K562 (cell line): ENCODE measurements around the gene PRR29. TPM values are rescaled to one million over a fixed set of nuclear protein-coding genes. Genes with fewer than 3 reads are reported as not detected.

Source experiments
- ATAC-seq: fragments of 200-7000 bp; cut with Tn5 transposase; 3 replicates; pipeline ENCODE4 v1.9.1; 2020; ENCODE audit warnings: moderate library complexity
- BruUV-seq: library from RNA; stranded (reverse); fragments of 400-500 nt; replicated peaks from 2 replicates; lab custom pipeline; 2021; lab: Mats Ljungman, UMichigan
- CTCF ChIA-PET: fragments of 300-600 bp; formaldehyde crosslinking; extraction: SDS; loops from one replicate; lab custom pipeline; 2021; ENCODE audit warnings: low intra/inter-chr PET ratio; lab: Yijun Ruan, JAX
- POLR2A ChIA-PET: fragments of 300-600, 350-650 bp; sonication (Branson Sonifier 250); formaldehyde crosslinking; extraction: SDS; loops from one replicate; lab custom pipeline; 2021; ENCODE audit warnings: antibody characterized with exemption, inconsistent platforms; lab: Yijun Ruan, JAX
- DNase-seq, 4 experiments: peaks; one replicate each; pipeline versions ENCODE4 v3.0.0 to v3.0.0-alpha.2; 2011 to 2018; ENCODE audit warnings: low spot score in 3 of 4, mixed read lengths in 3 of 4; ENCODE audit errors: extremely low read depth in 1 of 4
- FAIRE-seq: peaks from 2 replicates; lab custom pipeline; 2011; peaks lifted over from hg19 to GRCh38; lab: Jason Lieb, UNC
- H2AFZ ChIP-seq: 2 replicates; pipeline ENCODE4 v1.6.0; 2011; ENCODE audit warnings: low read depth, low read length, control low read depth, inconsistent platforms
- H3K27ac ChIP-seq: fragments of 200-600 bp; 3 replicates; pipeline ENCODE4 v1.8.0; 2011; ENCODE audit warnings: low read depth, mild to moderate bottlenecking, control low read depth, inconsistent platforms, low read length, moderate library complexity, mixed read lengths; ENCODE audit errors: extremely low read depth
- H3K27me3 ChIP-seq, 2 experiments: fragments of 300-600 bp in 1 of 2; 2 replicates in 1 of 2; 3 replicates in 1 of 2; pipeline versions ENCODE4 v1.6.0 to v1.8.0; 2011; ENCODE audit warnings: inconsistent platforms in 2 of 2, low read length in 2 of 2, mild to moderate bottlenecking in 1 of 2, mixed read lengths in 1 of 2, moderate library complexity in 1 of 2; ENCODE audit not compliant: control insufficient read depth in 2 of 2, insufficient read depth in 2 of 2
- H3K36me3 ChIP-seq: fragments of 300-600 bp; 3 replicates; pipeline ENCODE4 v1.8.0; 2011; ENCODE audit warnings: mild to moderate bottlenecking, low read length, inconsistent platforms; ENCODE audit not compliant: control insufficient read depth, insufficient read depth
- H3K4me1 ChIP-seq, 2 experiments: fragments of 200-600 bp in 1 of 2; replicated peaks in 1 of 2; 2 replicates in 1 of 2; 3 replicates in 1 of 2; pipeline versions ENCODE4 v1.5.1 to v1.8.0; 2011; ENCODE audit warnings: inconsistent platforms in 2 of 2, low read length in 2 of 2, mild to moderate bottlenecking in 1 of 2, mixed read lengths in 1 of 2, moderate library complexity in 1 of 2; ENCODE audit not compliant: control insufficient read depth in 2 of 2, insufficient read depth in 2 of 2
- H3K4me2 ChIP-seq: 2 replicates; pipeline ENCODE4 v1.6.1; 2011; ENCODE audit warnings: low read length, control low read depth, inconsistent platforms, mixed read lengths; ENCODE audit not compliant: insufficient read depth
- H3K4me3 ChIP-seq: fragments of 200-600 bp; sonication (generic), shearing (Covaris generic); 2 replicates; pipeline ENCODE4 v1.5.1; 2016; ENCODE audit warnings: control low read depth, inconsistent platforms
- H3K79me2 ChIP-seq: fragments of 200-600 bp; 3 replicates; pipeline ENCODE4 v1.8.0; 2011; ENCODE audit warnings: low read length, inconsistent platforms; ENCODE audit not compliant: control insufficient read depth, insufficient read depth
- H3K9ac ChIP-seq, 2 experiments: 2 replicates each; pipeline versions ENCODE4 v1.6.0 to v1.6.1; 2011; ENCODE audit warnings: low read depth in 2 of 2, low read length in 2 of 2, control low read depth in 1 of 2, inconsistent platforms in 1 of 2, mild to moderate bottlenecking in 1 of 2, mixed read lengths in 1 of 2; ENCODE audit not compliant: insufficient read depth in 1 of 2
- H3K9me1 ChIP-seq: one replicate; pipeline ENCODE4 v1.6.0; 2011; ENCODE audit warnings: inconsistent platforms, mild to moderate bottlenecking, low read length, moderate library complexity; ENCODE audit not compliant: control insufficient read depth, insufficient read depth
- H3K9me3 ChIP-seq: replicated peaks from 2 replicates; pipeline ENCODE4 v1.5.1; 2011; ENCODE audit warnings: low read depth, low read length, inconsistent platforms; ENCODE audit not compliant: control insufficient read depth, insufficient read depth
- H4K20me1 ChIP-seq: replicated peaks from 2 replicates; pipeline ENCODE4 v1.6.1; 2011; ENCODE audit warnings: low read length, inconsistent platforms, mixed read lengths; ENCODE audit not compliant: control insufficient read depth, insufficient read depth
- C11orf30 ChIP-seq: fragments of 450-650 bp; IDR thresholded peaks from 2 replicates; pipeline ENCODE4 v1.6.1; 2016; ENCODE audit warnings: low read depth, mild to moderate bottlenecking
- ETV1 ChIP-seq: fragments of 450-650 bp; conservative IDR thresholded peaks from 2 replicates; pipeline ENCODE4 v1.6.1; 2016; ENCODE audit warnings: missing genetic modification characterization, control low read depth, low read depth, missing compliant biosample characterization
- ILK ChIP-seq: fragments of 450-650 bp; IDR thresholded peaks from 2 replicates; pipeline ENCODE4 v1.6.1; 2016; ENCODE audit warnings: missing genetic modification characterization, low read depth, mild to moderate bottlenecking, missing compliant biosample characterization, moderate library complexity, borderline replicate concordance
- MAFF ChIP-seq: IDR thresholded peaks from 2 replicates; pipeline ENCODE4 v1.6.1; 2012; ENCODE audit warnings: low read length, improper control_type of control experiment
- MAFG ChIP-seq: fragments of 450-650 bp; conservative IDR thresholded peaks from 2 replicates; pipeline ENCODE4 v1.6.1; 2016; ENCODE audit warnings: missing genetic modification characterization, missing compliant biosample characterization
- MAFK ChIP-seq: IDR thresholded peaks from 2 replicates; pipeline ENCODE4 v1.6.1; 2011; ENCODE audit warnings: low read length, improper control_type of control experiment
- MBD2 ChIP-seq: sonication (generic); IDR thresholded peaks from 2 replicates; pipeline ENCODE4 v1.6.1; 2016; ENCODE audit warnings: low read depth, borderline replicate concordance
- NCOA4 ChIP-seq: fragments of 450-650 bp; IDR thresholded peaks from 2 replicates; pipeline ENCODE4 v1.6.1; 2018; ENCODE audit warnings: mild to moderate bottlenecking; ENCODE audit not compliant: partially characterized antibody
- POLR2G ChIP-seq: fragments of 200-400 bp; formaldehyde crosslinking; IDR thresholded peaks from 2 replicates; pipeline ENCODE4 v1.6.1; 2017; ENCODE audit warnings: low read depth, mild to moderate bottlenecking, antibody characterized with exemption, low read length, moderate library complexity
- PURB ChIP-seq: sonication (generic); formaldehyde crosslinking; IDR thresholded peaks from 2 replicates; pipeline ENCODE4 v1.9.0; 2021; ENCODE audit warnings: low read depth, mild to moderate bottlenecking, missing genetic modification reagents
- RBM15 ChIP-seq: fragments of 200-400 bp; formaldehyde crosslinking; IDR thresholded peaks from 2 replicates; pipeline ENCODE4 v1.6.1; 2018; ENCODE audit warnings: mild to moderate bottlenecking, low read length, moderate library complexity; ENCODE audit not compliant: insufficient read depth
- RBM22 ChIP-seq: fragments of 200-400 bp; formaldehyde crosslinking; IDR thresholded peaks from 2 replicates; pipeline ENCODE4 v1.6.1; 2018; ENCODE audit warnings: low read length, low read depth; ENCODE audit not compliant: poor library complexity, severe bottlenecking
- SMAD3 ChIP-seq: fragments of 450-650 bp; formaldehyde crosslinking; conservative IDR thresholded peaks from 2 replicates; pipeline ENCODE4 v1.4.0; 2020; ENCODE audit warnings: mild to moderate bottlenecking
- TRIM28 ChIP-seq: fragments of 450-650 bp; IDR thresholded peaks from 2 replicates; pipeline ENCODE4 v1.6.1; 2017
- WHSC1 ChIP-seq: IDR thresholded peaks from one replicate; pipeline ENCODE4 v1.6.1; 2012; ENCODE audit warnings: low read length, control low read depth, inconsistent platforms
- ZC3H11A ChIP-seq: IDR thresholded peaks from 2 replicates; pipeline ENCODE4 v1.6.1; 2012; ENCODE audit warnings: low read depth, low read length, improper control_type of control experiment
- ZNF316 ChIP-seq: fragments of 450-650 bp; IDR thresholded peaks from 2 replicates; pipeline ENCODE4 v1.6.1; 2016
- WGBS: fragments of 100-300 bp; shearing (Covaris generic); methylation state at CpG from one replicate; pipeline ENCODE4 v1.1.6; 2016; ENCODE audit warnings: low coverage, mixed read lengths; ENCODE audit not compliant: insufficient coverage; ENCODE audit errors: missing lambda C conversion rate; 5-methylcytosine and 5-hydroxymethylcytosine counted together
- in situ Hi-C: fragments of 300-500 bp; cut with MboI; formaldehyde crosslinking; loops from 4 replicates; pipeline ENCODE4 v1.15.0; 2018; ENCODE audit warnings: inconsistent platforms, mixed read lengths
- intact Hi-C: fragments of 100-400 bp; cut with micrococcal nuclease; formaldehyde crosslinking; loops from 2 replicates; pipeline ENCODE4 v1.14.2; 2022
- polyA plus RNA-seq, 8 experiments: library from polyadenylated mRNA; depleted of rRNA in 4 of 8; stranded (reverse) in 5 of 8; unstranded in 3 of 8; fragments of >200 nt; fragmentation: Nextera tagmentation in 2 of 8; fragmentation: Illumina TruSeq in 1 of 8; extraction: Ambion mirVana in 2 of 8; extraction: Trizol in 1 of 8; gene quantifications; 2 replicates each; pipeline versions ENCODE4 v1.2.1 to v1.2.3, GENCODE V29; 2011 to 2014; ENCODE audit warnings: inconsistent platforms in 1 of 8, missing spikeins in 1 of 8
- total RNA-seq, 7 experiments: library from RNA; depleted of rRNA in 6 of 7; stranded (reverse); fragments of >200 nt in 6 of 7; fragmentation: Illumina TruSeq in 2 of 7; extraction: Trizol in 2 of 7; gene quantifications; 2 replicates each; pipeline versions ENCODE4 v1.2.1 to v1.2.3, GENCODE V29; 2011 to 2021; ENCODE audit warnings: low replicate concordance in 1 of 7
- TF ChIP-seq, protein P1 (sequence below): sonication (generic); formaldehyde crosslinking; IDR thresholded peaks from 2 replicates; pipeline ENCODE4 v1.8.0; 2022; ENCODE audit warnings: mild to moderate bottlenecking, missing genetic modification reagents
- TF ChIP-seq, protein P2 (sequence below): fragments of 250-450 bp; sonication (Bioruptor Pico); IDR thresholded peaks from 2 replicates; pipeline ENCODE4 v1.8.0; 2021; ENCODE audit warnings: borderline replicate concordance, mild to moderate bottlenecking, moderate library complexity; ENCODE audit not compliant: poor library complexity, severe bottlenecking
- TF ChIP-seq, protein P3 (sequence below): fragments of 450-650 bp; IDR thresholded peaks from 2 replicates; pipeline ENCODE4 v1.6.1; 2016

Gene PRR29
- total and polyA plus RNA-seq, 9 of the 15 experiments (the other 6 are each of a cell fraction or from before 2014, with no cell fraction given) = 0.08 to 0.58 (median 0.15) TPM; not detected in 5

DNA sequence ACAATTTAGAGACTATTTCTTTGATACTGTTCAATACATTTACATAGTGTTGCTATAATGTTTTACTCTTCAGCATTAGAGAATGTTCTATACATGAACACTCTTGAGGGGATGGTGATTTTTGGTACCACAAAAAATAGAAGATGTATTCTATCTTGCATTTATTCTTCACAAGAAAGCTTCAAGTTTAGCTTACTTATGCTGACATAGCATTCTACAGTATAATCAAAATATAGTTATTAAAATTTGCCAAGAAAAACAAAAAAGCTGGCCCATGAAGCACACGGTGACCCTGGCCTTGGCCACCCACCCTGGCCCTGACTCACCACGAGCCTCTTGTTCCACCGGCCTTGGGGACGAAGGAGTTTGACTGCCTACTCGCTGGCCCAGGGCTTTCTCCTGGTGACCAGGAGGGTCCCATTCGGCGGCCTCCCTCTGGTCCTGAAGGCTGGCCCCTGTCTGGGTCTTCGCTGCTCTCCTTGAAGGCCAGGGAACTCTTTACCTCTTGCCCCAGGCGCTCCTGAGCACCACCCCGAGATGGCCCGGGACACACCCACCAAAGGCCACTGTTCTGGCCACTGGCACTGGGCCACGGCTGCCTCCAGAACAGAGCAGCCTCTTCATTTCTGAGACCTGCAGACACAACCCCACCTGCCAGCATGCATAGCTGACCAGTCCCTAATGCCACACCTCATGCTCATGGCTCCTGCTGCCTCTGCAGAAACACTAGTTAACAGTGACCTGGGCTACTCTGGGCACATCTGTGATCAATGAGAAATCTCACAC is 44.7 kb downstream of the PRR29 start:
- H3K4me1 ChIP-seq = peaks cover 0 to 4% of the 10 kb centered on the region in 2 experiments; a peak in 2 of 5 replicates
- ATAC-seq (no peak), FAIRE-seq (no peak), DNase-seq (no peak)
- no peaks in the 10 kb centered on the region for H3K9me3 ChIP-seq
- no peaks in the 10 kb centered on the region for H3K27me3 ChIP-seq
- no peaks in the 10 kb centered on the region for H3K79me2 ChIP-seq
- H3K27ac ChIP-seq = no peak overlapping the region
- no peak overlapping the region for H3K4me3 ChIP-seq
- H2AFZ ChIP-seq = no peak overlapping the region
- in situ Hi-C loops (no loop called here), intact Hi-C loops (no loop called here)
- ChIA-PET POLR2A (interaction anchor here (0.6 to 1.3 kb wide), 4 partner anchors 23 to 33 kb away, joined by 3 read pairs; no protein-coding TSS in a partner anchor), CTCF (no interaction called here)
- no peaks in the 10 kb centered on the region for H4K20me1 ChIP-seq
- peaks cover 43% of the 10 kb centered on the region; the same call in 2 of the 3 replicates for H3K36me3 ChIP-seq
- no TSS peak for BruUV-seq
- H3K9me1 ChIP-seq = no peaks in the 10 kb centered on the region
- no peak overlapping the region for H3K4me2 ChIP-seq
- 0 out of 4 replicates have a peak overlapping the region, but pooled peaks of 1 of the 2 experiments have one; percentile 31 for H3K9ac ChIP-seq
- WGBS = 73% methylated on average over 10 of the region's 12 CpGs
- TF ChIP-seq RBM15 (no peak), RBM22 (peak; percentile 57), ETV1 (tag) (no peak), SMAD3 (CRISPR knock-in tag) (no peak), TRIM28 (no peak), POLR2G (peak; percentile 40), WHSC1 (no peak), PURB (CRISPR knock-in tag) (no peak), MAFG (tag) (peak; percentile 39; the same call in 1 of the 2 replicates), ILK (no peak), MBD2 (no peak), MAFF (peak; percentile 58), C11orf30 (peak; percentile 64), ZNF316 (peak; percentile 85), ZC3H11A (no peak), NCOA4 (no peak), MAFK (peak; percentile 58; the same call in 1 of the 2 replicates)
- TF ChIP-seq, protein P1, sequence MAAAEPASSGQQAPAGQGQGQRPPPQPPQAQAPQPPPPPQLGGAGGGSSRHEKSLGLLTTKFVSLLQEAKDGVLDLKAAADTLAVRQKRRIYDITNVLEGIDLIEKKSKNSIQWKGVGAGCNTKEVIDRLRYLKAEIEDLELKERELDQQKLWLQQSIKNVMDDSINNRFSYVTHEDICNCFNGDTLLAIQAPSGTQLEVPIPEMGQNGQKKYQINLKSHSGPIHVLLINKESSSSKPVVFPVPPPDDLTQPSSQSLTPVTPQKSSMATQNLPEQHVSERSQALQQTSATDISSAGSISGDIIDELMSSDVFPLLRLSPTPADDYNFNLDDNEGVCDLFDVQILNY = no peak
- TF ChIP-seq, protein P2, sequence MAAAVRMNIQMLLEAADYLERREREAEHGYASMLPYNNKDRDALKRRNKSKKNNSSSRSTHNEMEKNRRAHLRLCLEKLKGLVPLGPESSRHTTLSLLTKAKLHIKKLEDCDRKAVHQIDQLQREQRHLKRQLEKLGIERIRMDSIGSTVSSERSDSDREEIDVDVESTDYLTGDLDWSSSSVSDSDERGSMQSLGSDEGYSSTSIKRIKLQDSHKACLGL (CRISPR knock-in tag) = no peak
- TF ChIP-seq, protein P3, sequence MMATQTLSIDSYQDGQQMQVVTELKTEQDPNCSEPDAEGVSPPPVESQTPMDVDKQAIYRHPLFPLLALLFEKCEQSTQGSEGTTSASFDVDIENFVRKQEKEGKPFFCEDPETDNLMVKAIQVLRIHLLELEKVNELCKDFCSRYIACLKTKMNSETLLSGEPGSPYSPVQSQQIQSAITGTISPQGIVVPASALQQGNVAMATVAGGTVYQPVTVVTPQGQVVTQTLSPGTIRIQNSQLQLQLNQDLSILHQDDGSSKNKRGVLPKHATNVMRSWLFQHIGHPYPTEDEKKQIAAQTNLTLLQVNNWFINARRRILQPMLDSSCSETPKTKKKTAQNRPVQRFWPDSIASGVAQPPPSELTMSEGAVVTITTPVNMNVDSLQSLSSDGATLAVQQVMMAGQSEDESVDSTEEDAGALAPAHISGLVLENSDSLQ = no peak
